Adrenal gland (tissue), 12 donors: Measurements from ENCODE around the gene CNTNAP2. TPM values are rescaled to one million over a fixed set of nuclear protein-coding genes. Genes with fewer than 3 reads are reported as not detected.

Experiments used
- DNase-seq, 7 donors: peaks; one replicate each; pipeline ENCODE4 v3.0.0-alpha.2; 2019 to 2020
- H3K27ac ChIP-seq, 5 donors: fragments of 200-600 bp; sonication (generic) in 4 of 5; 1 replicate in 3 of 5; 2 replicates in 2 of 5; pipeline versions ENCODE4 v1.5.1 to v1.8.0; 2016 to 2020; ENCODE audit warnings: mild to moderate bottlenecking in 1 of 5
- H3K27me3 ChIP-seq: fragments of 200-600 bp; 2 replicates; pipeline ENCODE4 v1.8.0; 2021
- H3K36me3 ChIP-seq, 2 donors: fragments of 200-600 bp; replicated peaks in 1 of 2; 1 replicate in 1 of 2; 2 replicates in 1 of 2; pipeline versions ENCODE4 v1.5.1 to v1.8.0; 2018 to 2022
- H3K4me1 ChIP-seq, 2 donors: fragments of 200-600 bp; replicated peaks in 1 of 2; 1 replicate in 1 of 2; 2 replicates in 1 of 2; pipeline versions ENCODE4 v1.5.1 to v1.8.0; 2018 to 2021
- H3K4me3 ChIP-seq, 4 donors: fragments of 200-600 bp; sonication (generic) in 3 of 4; one replicate each; pipeline ENCODE4 v1.5.1; 2016 to 2018
- H3K9me3 ChIP-seq, 3 donors: fragments of 200-600 bp; sonication (generic) in 1 of 3; replicated peaks in 1 of 3; 1 replicate in 2 of 3; 2 replicates in 1 of 3; pipeline versions ENCODE4 v1.5.1 to v1.8.0; 2016 to 2021
- CTCF ChIP-seq, 6 experiments: fragments of 450-650 bp in 4 of 6; fragments of 200-600 bp in 2 of 6; sonication (generic) in 1 of 6; IDR thresholded peaks; 1 replicate in 5 of 6; 2 replicates in 1 of 6; pipeline versions ENCODE4 v1.5.1 to v1.8.0; 2016 to 2021; ENCODE audit warnings: antibody characterized with exemption in 6 of 6, mild to moderate bottlenecking in 2 of 6, moderate library complexity in 1 of 6
- POLR2A ChIP-seq, 2 donors: fragments of 450-650 bp; IDR thresholded peaks; one replicate each; pipeline ENCODE4 v1.6.1; 2017; ENCODE audit warnings: antibody characterized with exemption in 2 of 2, mild to moderate bottlenecking in 2 of 2, moderate library complexity in 1 of 2
- WGBS, 4 donors: extraction: QIAGEN DNeasy Blood & Tissue Kit in 2 of 4; methylation state at CpG; one replicate each; pipeline versions ENCODE4 v1.1.5 to v1.1.7; 2013 to 2017; 5-methylcytosine and 5-hydroxymethylcytosine counted together
- intact Hi-C, 2 donors: fragments of 100-400 bp; cut with DNase I; formaldehyde crosslinking; loops; one replicate each; pipeline versions ENCODE4 v1.14.1 to v1.15.0; 2022 to 2023
- polyA plus RNA-seq, 3 donors: library from polyadenylated mRNA; stranded (reverse); fragments of 200-250 nt in 2 of 3; fragments of 350-450 nt in 1 of 3; fragmentation: Illumina TruSeq in 1 of 3; extraction: RNeasy Lipid Tissue Mini Kit (QIAGEN cat#74804) in 1 of 3; gene quantifications; one replicate each; pipeline ENCODE4 v1.2.3, GENCODE V29; 2013 to 2014
- total RNA-seq, 9 donors: library from RNA; depleted of rRNA in 4 of 9; stranded (reverse); fragments of >200 nt in 4 of 9; fragments of 120-200 nt in 1 of 9; fragmentation: NEBNext Ultra II Directional in 1 of 9; extraction: Animal tissue kit (Norgen Biotek cat#: 25700) in 1 of 9; gene quantifications; one replicate each; pipeline versions ENCODE4 v1.1.0 to v1.2.4, GENCODE V29; 2013 to 2023
- donor health status: healthy with polysubstance abuse.
- donor health status: Bipolar disorder and iron deficiency.
- donor health status: DM: yes; HTN: yes; CAD: no.
- donor health status: DM: no; HTN: no; CAD: no.
- donor health status: DM: no; HTN: no; CAD: no.
- donor health status: DM: yes; HTN: yes; CAD: no.

The CNTNAP2 gene
- total and polyA plus RNA-seq, 12 donors, result 0.14 to 6.3 (median 1.8) TPM; not detected in 2

DNA sequence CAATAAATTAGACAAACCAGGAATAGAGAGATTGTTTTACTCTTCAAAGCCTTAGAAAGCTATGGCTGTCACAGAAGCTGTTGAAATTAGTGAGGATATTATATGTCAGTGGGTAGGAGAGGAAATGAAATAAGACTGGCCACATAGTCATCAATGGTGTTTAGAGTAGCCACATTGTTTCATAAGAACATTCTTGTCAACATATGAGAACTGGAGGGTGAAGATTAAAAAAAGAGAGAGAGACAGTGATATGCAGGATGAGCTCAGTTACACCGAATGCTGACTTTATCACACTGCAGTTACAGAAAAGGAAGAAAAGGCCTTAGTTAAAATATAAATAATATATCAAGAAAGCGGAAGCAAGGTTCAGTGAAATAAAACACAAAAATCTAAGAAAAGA lies 412.0 kb downstream of the CNTNAP2 start:
- intact Hi-C loops, result no loop called here
- Histone ChIP-seq H3K27me3 (no peaks in the 10 kb centered on the region), H3K4me3 (no peak overlapping the region), H3K4me1 (no peaks in the 10 kb centered on the region), H3K9me3 (peaks cover 0 to 4% (median 0%) of the 10 kb centered on the region in 3 donors), H3K36me3 (no peaks in the 10 kb centered on the region), H3K27ac (no peak overlapping the region)
- WGBS, 4 donors, result 66 to 82% (median 73%) methylated on average over 2 of the region's 2 CpGs
- no peak for DNase-seq
- TF ChIP-seq POLR2A (IDR thresholded peaks at IDR 0.05) (no peak), CTCF (IDR thresholded peaks at IDR 0.05) (no peak)

GRCh38 chr7:146539836-146540235 lies 423.2 kb downstream of the CNTNAP2 start:
- Histone ChIP-seq H3K27me3 (no peaks in the 10 kb centered on the region), H3K36me3 (no peaks in the 10 kb centered on the region), H3K4me1 (no peaks in the 10 kb centered on the region), H3K9me3 (no peaks in the 10 kb centered on the region), H3K27ac (no peak overlapping the region), H3K4me3 (no peak overlapping the region)
- WGBS, 4 donors, result 55 to 80% (median 67%) methylated on average over 1 of the region's 1 CpG
- TF ChIP-seq POLR2A (IDR thresholded peaks at IDR 0.05) (no peak), CTCF (IDR thresholded peaks at IDR 0.05) (no peak)
- intact Hi-C loops, result no loop called here
- DNase-seq, result no peak

GRCh38 chr7:146542101-146542500 lies 425.5 kb downstream of the CNTNAP2 start:
- Histone ChIP-seq H3K4me1 (no peaks in the 10 kb centered on the region), H3K36me3 (no peaks in the 10 kb centered on the region), H3K27ac (no peak overlapping the region), H3K27me3 (no peaks in the 10 kb centered on the region), H3K4me3 (no peak overlapping the region), H3K9me3 (no peaks in the 10 kb centered on the region)
- intact Hi-C loops, result no loop called here
- 35 to 43% (median 38%) methylated on average over 2 of the region's 2 CpGs for WGBS, 4 donors
- TF ChIP-seq CTCF (IDR thresholded peaks at IDR 0.05), result no peak
- TF ChIP-seq POLR2A (IDR thresholded peaks at IDR 0.05), result no peak
- no peak for DNase-seq

DNA sequence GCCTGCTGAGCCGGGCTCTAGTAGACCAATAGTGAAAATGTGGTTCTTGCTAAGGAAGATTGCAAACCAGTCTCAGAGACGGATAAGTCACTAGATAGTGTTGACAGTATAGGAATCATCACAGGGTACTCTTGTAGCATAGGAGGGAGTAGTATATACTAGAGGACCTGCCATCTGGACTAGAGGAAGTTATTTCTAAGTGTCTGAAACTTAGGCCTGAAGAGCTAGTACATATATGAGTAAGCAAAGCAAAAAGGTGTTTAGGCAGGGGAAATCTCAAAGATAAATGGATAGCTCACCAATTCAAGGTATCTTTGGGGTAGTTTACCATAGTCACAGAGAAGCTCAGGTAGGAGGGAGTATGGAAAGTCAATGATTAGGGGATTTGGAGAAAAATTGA lies 428.1 kb downstream of the CNTNAP2 start:
- Histone ChIP-seq H3K27me3 (no peaks in the 10 kb centered on the region), H3K4me3 (no peak overlapping the region), H3K36me3 (no peaks in the 10 kb centered on the region), H3K4me1 (no peaks in the 10 kb centered on the region), H3K27ac (no peak overlapping the region), H3K9me3 (no peaks in the 10 kb centered on the region)
- DNase-seq, result no peak
- intact Hi-C loops, result no loop called here
- TF ChIP-seq POLR2A (IDR thresholded peaks at IDR 0.05), result no peak
- no peak for TF ChIP-seq CTCF (IDR thresholded peaks at IDR 0.05)
- 58 to 72% (median 63%) methylated on average over 2 of the region's 2 CpGs for WGBS, 4 donors
